Measurements from ENCODE around the gene CCDC77.
"Not testable (repeated sequence)": the region's sequence is repeated elsewhere in the genome, so short reads cannot be mapped to it uniquely, and the experiment has no call there.

The CCDC77 gene

DNA sequence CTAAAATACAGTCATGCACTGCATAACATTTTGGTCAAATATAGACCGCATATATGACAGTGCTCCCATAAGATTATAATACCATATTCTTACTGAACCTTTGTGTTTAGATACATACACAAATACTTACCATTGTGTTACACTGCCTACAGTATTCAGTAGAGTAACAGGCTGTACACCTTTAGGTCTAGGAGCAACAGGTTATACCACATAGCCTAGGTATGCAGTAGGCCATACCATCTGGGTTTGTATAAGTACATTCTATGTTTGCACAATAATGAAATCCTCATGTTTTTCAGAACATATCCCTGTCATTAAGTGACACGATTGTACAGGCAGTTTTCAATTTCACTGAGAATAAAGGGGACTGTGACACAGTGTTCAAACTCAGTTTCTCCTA is 34.6 kb upstream of the CCDC77 start:
- Histone ChIP-seq H3F3A (ENCODE audit: insufficient read depth, low read length) (no peaks in the 10 kb centered on the region), H3K79me2 (ENCODE audit: insufficient read depth, low read length) (0 out of 2 replicates have a peak, but pooled peaks cover 4% of the 10 kb centered on the region), H3K9me2 (ENCODE audit: low read depth, low read length) (no peaks in the 10 kb centered on the region), H3K9ac (ENCODE audit: low read length) (no peak overlapping the region), H4K20me1 (ENCODE audit: insufficient read depth, low read length) (no peaks in the 10 kb centered on the region), H3K4me2 (ENCODE audit: low read length) (no peak overlapping the region), H3K27me3 (ENCODE audit: insufficient read depth, low read length) (no peaks in the 10 kb centered on the region), H3K4me3 (ENCODE audit: low read depth, low read length, poor library complexity, severe bottlenecking) (no peak overlapping the region), H3K9me3 (ENCODE audit: low read length) (peaks cover 10% of the 10 kb centered on the region; the same call in 1 of the 2 replicates), H3K36me3 (ENCODE audit: insufficient read depth, low read length) (peaks cover 83% of the 10 kb centered on the region), H3K27ac (ENCODE audit: low read depth, low read length, poor library complexity, severe bottlenecking) (no peak overlapping the region), H2AFZ (ENCODE audit: low read length) (no peak overlapping the region), H3K4me1 (ENCODE audit: insufficient read depth, low read length, severe bottlenecking) (no peaks in the 10 kb centered on the region)
- TF ChIP-seq EZH2 (IDR thresholded peaks at IDR 0.05; ENCODE audit: borderline replicate concordance, low read length), result no peak
- TF ChIP-seq, protein P1, sequence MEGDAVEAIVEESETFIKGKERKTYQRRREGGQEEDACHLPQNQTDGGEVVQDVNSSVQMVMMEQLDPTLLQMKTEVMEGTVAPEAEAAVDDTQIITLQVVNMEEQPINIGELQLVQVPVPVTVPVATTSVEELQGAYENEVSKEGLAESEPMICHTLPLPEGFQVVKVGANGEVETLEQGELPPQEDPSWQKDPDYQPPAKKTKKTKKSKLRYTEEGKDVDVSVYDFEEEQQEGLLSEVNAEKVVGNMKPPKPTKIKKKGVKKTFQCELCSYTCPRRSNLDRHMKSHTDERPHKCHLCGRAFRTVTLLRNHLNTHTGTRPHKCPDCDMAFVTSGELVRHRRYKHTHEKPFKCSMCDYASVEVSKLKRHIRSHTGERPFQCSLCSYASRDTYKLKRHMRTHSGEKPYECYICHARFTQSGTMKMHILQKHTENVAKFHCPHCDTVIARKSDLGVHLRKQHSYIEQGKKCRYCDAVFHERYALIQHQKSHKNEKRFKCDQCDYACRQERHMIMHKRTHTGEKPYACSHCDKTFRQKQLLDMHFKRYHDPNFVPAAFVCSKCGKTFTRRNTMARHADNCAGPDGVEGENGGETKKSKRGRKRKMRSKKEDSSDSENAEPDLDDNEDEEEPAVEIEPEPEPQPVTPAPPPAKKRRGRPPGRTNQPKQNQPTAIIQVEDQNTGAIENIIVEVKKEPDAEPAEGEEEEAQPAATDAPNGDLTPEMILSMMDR (IDR thresholded peaks at IDR 0.05; ENCODE audit: low read length), result no peak

DNA sequence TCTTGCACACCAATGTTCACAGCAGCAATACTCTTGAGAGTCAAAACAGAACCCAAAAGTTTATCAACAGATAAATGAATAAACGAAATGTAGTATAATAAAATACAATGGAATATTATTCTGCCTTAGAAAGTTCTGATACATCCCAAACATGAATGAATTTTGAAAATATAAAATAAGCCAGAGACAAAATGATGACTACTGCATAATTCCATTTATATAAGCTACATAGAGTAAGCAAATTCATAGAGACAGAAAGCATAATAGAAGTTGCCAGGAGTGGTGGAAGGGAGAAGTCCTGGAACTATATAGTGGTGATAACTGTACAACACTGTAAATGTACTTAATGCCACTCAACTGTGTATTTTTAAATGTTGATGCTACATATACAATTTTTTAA is 33.5 kb upstream of the CCDC77 start:
- Histone ChIP-seq H3F3A (ENCODE audit: insufficient read depth, low read length) (no peaks in the 10 kb centered on the region), H3K79me2 (ENCODE audit: insufficient read depth, low read length) (0 out of 2 replicates have a peak, but pooled peaks cover 4% of the 10 kb centered on the region), H3K27ac (ENCODE audit: low read depth, low read length, poor library complexity, severe bottlenecking) (no peak overlapping the region), H4K20me1 (ENCODE audit: insufficient read depth, low read length) (no peaks in the 10 kb centered on the region), H3K4me3 (ENCODE audit: low read depth, low read length, poor library complexity, severe bottlenecking) (no peak overlapping the region), H3K9me3 (ENCODE audit: low read length) (peaks cover 10% of the 10 kb centered on the region; the same call in 1 of the 2 replicates), H3K9ac (ENCODE audit: low read length) (no peak overlapping the region), H3K36me3 (ENCODE audit: insufficient read depth, low read length) (peaks cover 72% of the 10 kb centered on the region), H3K4me1 (ENCODE audit: insufficient read depth, low read length, severe bottlenecking) (no peaks in the 10 kb centered on the region), H2AFZ (ENCODE audit: low read length) (no peak overlapping the region), H3K9me2 (ENCODE audit: low read depth, low read length) (no peaks in the 10 kb centered on the region), H3K27me3 (ENCODE audit: insufficient read depth, low read length) (no peaks in the 10 kb centered on the region), H3K4me2 (ENCODE audit: low read length) (no peak overlapping the region)
- TF ChIP-seq, protein P1 (IDR thresholded peaks at IDR 0.05; ENCODE audit: low read length), result no peak
- no peak for TF ChIP-seq EZH2 (IDR thresholded peaks at IDR 0.05; ENCODE audit: borderline replicate concordance, low read length)

DNA sequence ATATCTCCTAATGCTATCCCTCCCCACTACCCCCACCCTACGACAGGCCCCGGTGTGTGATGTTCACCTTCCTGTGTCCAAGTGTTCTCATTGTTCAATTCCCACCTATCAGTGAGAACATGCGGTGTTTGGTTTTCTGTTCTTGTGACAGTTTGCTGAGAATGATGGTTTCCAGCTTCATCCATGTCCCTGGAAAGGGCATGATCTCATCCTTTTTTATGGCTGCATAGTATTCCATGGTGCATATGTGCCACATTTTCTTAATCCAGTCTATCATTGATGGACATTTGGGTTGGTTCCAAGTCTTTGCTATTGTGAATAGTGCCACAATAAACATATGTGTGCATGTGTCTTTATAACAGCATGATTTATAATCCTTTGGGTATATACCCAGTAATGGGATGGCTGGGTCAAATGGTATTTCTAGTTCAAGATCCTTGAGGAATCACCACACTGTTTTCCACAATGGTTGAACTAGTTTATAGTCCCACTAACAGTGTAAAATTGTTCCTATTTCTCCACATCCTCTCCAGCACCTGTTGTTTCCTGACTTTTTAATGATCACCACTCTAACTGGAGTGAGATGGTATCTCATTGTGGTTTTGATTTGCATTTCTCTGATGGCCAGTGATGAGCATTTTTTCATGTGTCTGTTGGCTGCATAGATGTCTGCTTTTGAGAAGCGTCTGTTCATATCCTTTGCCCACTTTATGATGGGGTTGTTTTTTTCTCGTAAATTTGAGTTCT is 30.5 kb upstream of the CCDC77 start:
- not testable (repeated sequence) for H2AFZ ChIP-seq (ENCODE audit: low read length); H3K79me2 ChIP-seq (ENCODE audit: insufficient read depth, low read length); H3K4me3 ChIP-seq (ENCODE audit: low read depth, low read length, poor library complexity, severe bottlenecking); H3F3A ChIP-seq (ENCODE audit: insufficient read depth, low read length); H4K20me1 ChIP-seq (ENCODE audit: insufficient read depth, low read length); H3K9me3 ChIP-seq (ENCODE audit: low read length); H3K9ac ChIP-seq (ENCODE audit: low read length); H3K9me2 ChIP-seq (ENCODE audit: low read depth, low read length); H3K27me3 ChIP-seq (ENCODE audit: insufficient read depth, low read length); H3K4me2 ChIP-seq (ENCODE audit: low read length); H3K27ac ChIP-seq (ENCODE audit: low read depth, low read length, poor library complexity, severe bottlenecking); H3K4me1 ChIP-seq (ENCODE audit: insufficient read depth, low read length, severe bottlenecking)
- H3K36me3 ChIP-seq (ENCODE audit: insufficient read depth, low read length), result peaks cover 53% of the 10 kb centered on the region

DNA sequence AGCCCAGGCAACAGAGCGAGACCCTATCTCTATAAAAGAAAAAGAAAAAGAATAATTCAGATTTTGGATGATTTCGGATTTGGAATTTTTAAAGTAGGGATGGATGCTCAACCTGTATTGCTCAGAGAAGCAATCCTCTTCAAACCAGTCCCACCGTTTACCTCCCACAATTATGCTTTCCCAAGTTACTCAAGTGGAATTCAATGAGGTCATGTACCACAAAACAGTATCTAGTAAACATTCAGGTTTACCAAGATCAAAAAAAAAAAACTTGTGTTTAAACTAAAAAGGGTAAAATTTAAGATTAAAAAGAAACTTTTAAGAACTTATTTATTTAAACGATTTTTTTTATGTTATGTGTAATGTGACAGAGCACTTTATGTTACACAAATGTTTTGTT is 14.8 kb upstream of the CCDC77 start:
- no peaks in the 10 kb centered on the region for H3K9me2 ChIP-seq (ENCODE audit: low read depth, low read length)
- no peak for TF ChIP-seq EZH2 (IDR thresholded peaks at IDR 0.05; ENCODE audit: borderline replicate concordance, low read length)
- TF ChIP-seq, protein P1 (IDR thresholded peaks at IDR 0.05; ENCODE audit: low read length), result no peak
- H3K9me3 ChIP-seq (ENCODE audit: low read length), result no peaks in the 10 kb centered on the region
- no peaks in the 10 kb centered on the region for H3F3A ChIP-seq (ENCODE audit: insufficient read depth, low read length)
- no peaks in the 10 kb centered on the region for H3K27me3 ChIP-seq (ENCODE audit: insufficient read depth, low read length)
- H3K79me2 ChIP-seq (ENCODE audit: insufficient read depth, low read length), result peaks cover 49% of the 10 kb centered on the region
- H2AFZ ChIP-seq (ENCODE audit: low read length), result no peak overlapping the region
- peak overlapping the region; percentile 90 for H3K4me2 ChIP-seq (ENCODE audit: low read length)
- H4K20me1 ChIP-seq (ENCODE audit: insufficient read depth, low read length), result peaks cover 4% of the 10 kb centered on the region; the same call in 1 of the 2 replicates
- peaks cover 37% of the 10 kb centered on the region for H3K4me1 ChIP-seq (ENCODE audit: insufficient read depth, low read length, severe bottlenecking)
- no peak overlapping the region for H3K27ac ChIP-seq (ENCODE audit: low read depth, low read length, poor library complexity, severe bottlenecking)
- H3K36me3 ChIP-seq (ENCODE audit: insufficient read depth, low read length), result peaks cover 44% of the 10 kb centered on the region
- peak overlapping the region; percentile 81 for H3K4me3 ChIP-seq (ENCODE audit: low read depth, low read length, poor library complexity, severe bottlenecking)
- H3K9ac ChIP-seq (ENCODE audit: low read length), result peak overlapping the region; percentile 87

Data from OCI-LY1 (cell line).